Rectal smooth muscle tissue (tissue), 1 donor: ENCODE data around the gene KIF17.

ENCODE experiments used
- H3K27ac ChIP-seq: one replicate; pipeline ENCODE4 v1.7.0; 2013; ENCODE audit warnings: low read depth, low read length, inconsistent platforms
- H3K27me3 ChIP-seq: one replicate; pipeline ENCODE4 v1.7.0; 2013; ENCODE audit warnings: low read length; ENCODE audit not compliant: control insufficient read depth, insufficient read depth
- H3K36me3 ChIP-seq: one replicate; pipeline ENCODE4 v1.7.0; 2013; ENCODE audit warnings: low read length; ENCODE audit not compliant: control insufficient read depth, insufficient read depth
- H3K4me1 ChIP-seq: one replicate; pipeline ENCODE4 v1.7.0; 2013; ENCODE audit warnings: low read length; ENCODE audit not compliant: control insufficient read depth, insufficient read depth
- H3K4me3 ChIP-seq: one replicate; pipeline ENCODE4 v1.7.0; 2013; ENCODE audit warnings: low read length
- H3K9ac ChIP-seq: one replicate; pipeline ENCODE4 v1.7.0; 2013; ENCODE audit warnings: low read length

Gene KIF17

DNA sequence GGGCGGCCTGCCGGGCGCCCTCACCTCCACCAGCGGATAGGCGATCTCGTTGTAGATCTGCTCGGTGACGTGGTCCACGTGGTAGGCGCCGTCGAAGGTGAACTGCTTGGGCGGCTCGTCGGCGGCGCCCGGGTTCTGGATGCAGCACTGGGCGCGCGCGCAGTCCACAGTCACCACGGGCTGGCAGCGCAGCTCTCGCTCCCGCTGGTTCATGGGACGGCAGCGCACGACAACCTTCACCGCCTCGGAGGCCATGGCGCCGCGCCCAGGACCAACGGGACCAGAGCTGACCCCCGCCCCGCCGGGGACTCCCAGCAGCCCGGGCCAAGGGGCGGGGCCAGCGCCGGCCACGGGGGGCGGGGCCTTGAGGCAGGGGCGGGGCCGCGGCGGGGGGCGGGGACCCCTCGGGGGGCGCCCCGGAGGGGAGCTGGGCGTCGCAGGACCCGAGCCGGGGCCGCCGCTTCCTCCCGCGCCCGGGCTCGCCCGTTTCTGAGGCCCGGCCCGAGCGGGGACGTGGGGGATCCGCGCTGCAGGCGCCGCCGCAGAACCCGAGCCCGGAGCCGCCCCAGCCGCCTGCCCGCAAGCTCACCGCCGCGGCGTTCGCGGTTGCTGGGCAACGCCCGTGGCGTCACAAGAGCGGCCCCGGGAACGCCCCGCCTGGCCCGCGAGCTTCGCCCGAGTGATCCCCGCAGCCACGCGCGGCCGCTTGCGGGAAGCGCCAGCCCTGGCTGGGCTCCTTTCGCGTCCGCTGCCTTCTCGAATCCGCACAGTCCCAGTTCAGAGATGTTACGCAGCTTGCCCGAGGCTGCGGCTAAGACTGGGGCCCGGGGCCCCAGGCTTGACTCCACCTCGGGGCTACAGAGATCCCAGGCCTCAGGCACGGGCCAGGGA is at the start of gene KIF17:
KIF17 (minus strand) TSS at position 556 of the 891 bp plus-strand sequence; CDS start at position 255, 301 bp downstream.
- no peak within 1 kb of the TSS for H3K9ac ChIP-seq

DNA sequence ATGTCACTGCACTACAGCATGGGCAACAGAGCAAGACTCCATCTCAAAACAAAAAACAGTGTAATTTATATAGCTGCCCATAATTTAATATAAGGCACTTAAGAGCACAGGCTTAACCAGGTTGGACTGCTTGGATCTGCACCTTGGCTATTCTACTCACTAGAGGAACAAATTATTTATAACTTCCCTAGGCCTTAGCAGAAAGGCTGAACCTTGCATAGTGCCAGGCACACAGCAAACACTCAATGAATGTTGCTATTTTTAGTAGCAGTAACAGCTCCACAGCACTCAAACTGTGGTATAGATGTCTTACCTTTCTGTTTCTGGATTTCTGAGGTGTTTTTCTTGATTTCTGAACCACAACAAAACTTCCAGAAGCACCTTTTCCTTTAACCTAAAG is 49.5 kb upstream of the KIF17 start:
- Histone ChIP-seq H3K9ac (no peak overlapping the region), H3K4me1 (peaks cover 3% of the 10 kb centered on the region), H3K4me3 (no peak overlapping the region), H3K27ac (no peak overlapping the region), H3K27me3 (no peaks in the 10 kb centered on the region), H3K36me3 (peaks cover 43% of the 10 kb centered on the region)

More for the DNA sequence above, at the start of gene KIF17:
- Histone ChIP-seq H3K27ac (no peak within 1 kb of the TSS), H3K4me1 (no peaks in the 10 kb centered on the region), H3K36me3 (no peaks in the 10 kb centered on the region), H3K27me3 (peaks cover 7% of the 10 kb centered on the region), H3K4me3 (peak within 1 kb of the TSS; percentile 54)

DNA sequence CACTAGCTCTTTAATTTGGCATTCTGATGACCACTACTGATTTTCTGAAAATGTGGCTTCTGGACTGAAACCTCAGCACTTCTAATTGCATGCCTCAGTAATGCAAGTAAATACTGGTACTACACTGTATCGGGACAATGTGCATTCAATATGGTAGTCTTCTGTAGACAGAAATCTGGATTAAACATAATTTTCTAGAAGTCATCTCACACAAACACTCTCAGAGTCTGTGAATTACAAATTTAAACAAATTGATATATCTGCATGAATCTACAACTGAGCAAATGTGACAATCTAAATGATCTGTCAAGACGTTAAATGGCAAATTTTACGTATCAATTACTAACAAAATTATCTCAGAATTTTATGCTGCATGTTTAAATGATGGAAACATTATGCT is 45.6 kb upstream of the KIF17 start:
- Histone ChIP-seq H3K27ac (no peak overlapping the region), H3K4me3 (no peak overlapping the region), H3K4me1 (peaks cover 3% of the 10 kb centered on the region), H3K27me3 (no peaks in the 10 kb centered on the region), H3K9ac (no peak overlapping the region), H3K36me3 (peaks cover 34% of the 10 kb centered on the region)

DNA sequence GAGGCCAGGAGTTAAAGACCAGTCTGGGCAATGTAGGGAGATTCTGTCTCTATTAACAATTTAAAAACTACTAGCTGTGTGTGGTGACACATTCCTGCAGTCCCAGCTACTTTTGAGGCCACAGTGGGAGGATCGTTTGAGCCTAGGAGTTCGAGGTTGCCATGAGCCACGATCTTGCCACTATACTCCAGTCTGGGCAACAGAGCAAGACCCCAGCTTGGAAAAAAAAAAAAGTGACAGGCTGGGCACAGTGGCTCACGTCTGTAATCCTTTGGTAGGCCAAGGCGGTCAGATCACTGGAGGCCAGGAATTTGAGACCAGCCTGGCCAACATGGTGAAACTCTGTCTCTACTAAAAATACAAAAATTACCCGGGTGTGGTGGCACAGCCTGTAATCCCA is 42.5 kb upstream of the KIF17 start:
- Histone ChIP-seq H3K9ac (no peak overlapping the region), H3K36me3 (peaks cover 26% of the 10 kb centered on the region), H3K27me3 (no peaks in the 10 kb centered on the region), H3K27ac (no peak overlapping the region), H3K4me1 (no peaks in the 10 kb centered on the region), H3K4me3 (no peak overlapping the region)

DNA sequence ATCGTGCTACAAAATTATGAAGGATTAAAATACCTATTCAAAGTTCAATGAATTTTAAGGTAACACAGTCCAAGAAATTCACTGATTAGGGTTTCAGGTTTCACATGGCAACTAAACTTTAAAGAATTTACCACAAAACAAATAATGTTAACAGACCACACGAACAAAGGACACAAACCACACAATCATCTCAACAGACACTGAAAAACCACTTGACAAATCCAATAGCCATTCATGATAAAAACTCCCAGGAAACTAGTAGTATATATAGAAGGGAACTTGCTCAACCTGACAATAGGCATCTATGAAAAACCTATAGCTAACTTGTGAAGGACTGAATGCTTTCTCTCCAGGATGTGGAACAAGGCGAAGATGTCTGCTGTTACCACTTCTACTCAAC is 35.8 kb upstream of the KIF17 start:
- Histone ChIP-seq H3K9ac (no peak overlapping the region), H3K4me3 (no peak overlapping the region), H3K27me3 (no peaks in the 10 kb centered on the region), H3K4me1 (no peaks in the 10 kb centered on the region), H3K27ac (no peak overlapping the region), H3K36me3 (peaks cover 13% of the 10 kb centered on the region)

DNA sequence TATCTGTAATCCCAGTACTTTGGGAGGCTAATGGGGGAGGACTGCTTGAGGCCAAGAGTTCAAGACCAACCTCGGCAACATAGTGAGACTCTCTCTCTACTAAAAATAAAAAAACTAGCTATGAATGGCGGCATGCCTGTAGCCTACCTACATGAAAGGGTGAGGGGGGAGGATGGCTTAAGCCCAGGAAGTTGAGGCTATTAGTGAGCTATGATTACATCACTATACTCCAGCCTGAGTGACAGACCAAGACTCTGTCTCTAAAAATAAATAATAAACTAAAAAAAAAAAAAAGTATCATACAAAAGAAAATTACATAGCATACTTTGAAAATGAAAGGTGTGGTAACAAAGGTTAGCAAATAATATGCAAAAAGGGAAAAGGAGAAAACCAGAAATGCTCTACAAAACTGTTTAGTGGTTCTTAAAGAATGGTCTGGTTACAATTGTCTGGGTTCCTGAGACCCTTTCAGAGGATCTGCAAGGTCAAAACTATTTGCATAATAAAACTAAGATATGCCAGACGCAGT is 33.7 kb upstream of the KIF17 start:
- no peak overlapping the region for H3K4me3 ChIP-seq
- H3K9ac ChIP-seq = no peak overlapping the region
- no peaks in the 10 kb centered on the region for H3K27me3 ChIP-seq
- H3K27ac ChIP-seq = no peak overlapping the region
- H3K4me1 ChIP-seq = no peaks in the 10 kb centered on the region
- peaks cover 14% of the 10 kb centered on the region for H3K36me3 ChIP-seq

DNA sequence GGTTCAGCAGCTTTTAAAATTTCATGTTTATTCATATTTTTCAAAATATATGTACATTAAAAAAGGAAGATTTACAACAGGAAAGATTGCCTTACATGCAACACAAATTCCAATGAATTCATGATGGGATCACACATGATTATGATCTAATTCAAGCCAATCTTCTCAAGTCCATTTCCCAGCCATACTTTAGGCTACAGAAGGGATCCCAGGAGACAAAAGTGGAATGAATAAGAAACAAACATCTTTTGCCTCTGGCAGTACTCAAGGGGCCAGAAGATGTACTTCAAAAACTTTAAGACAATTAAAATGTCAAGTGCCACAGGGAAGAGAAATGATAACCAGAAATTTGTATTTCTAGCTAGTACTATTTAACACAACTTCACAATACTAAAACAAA is 24.9 kb upstream of the KIF17 start:
- peaks cover 25% of the 10 kb centered on the region for H3K36me3 ChIP-seq

DNA sequence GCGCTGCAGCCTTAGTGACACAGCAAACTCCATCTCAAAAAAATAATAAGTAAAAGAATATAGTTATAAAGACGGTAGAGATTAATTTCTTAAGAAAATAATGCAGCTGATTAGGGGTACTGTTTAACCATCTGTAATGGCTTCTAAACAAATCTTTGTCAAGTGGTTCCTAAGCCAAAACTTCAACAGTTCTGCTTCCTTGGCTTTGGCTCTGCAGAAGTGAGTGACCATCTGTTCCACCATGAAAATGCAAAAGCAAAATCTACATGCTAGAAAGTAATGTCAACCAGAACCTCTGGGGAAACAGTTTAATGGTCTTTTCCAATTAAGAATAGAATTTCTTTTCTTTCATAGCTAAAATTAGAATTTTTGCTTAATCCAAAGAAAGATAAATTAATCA is 23.0 kb upstream of the KIF17 start:
- Histone ChIP-seq H3K4me1 (no peaks in the 10 kb centered on the region), H3K27me3 (no peaks in the 10 kb centered on the region), H3K36me3 (peaks cover 21% of the 10 kb centered on the region), H3K27ac (no peak overlapping the region), H3K4me3 (no peak overlapping the region), H3K9ac (no peak overlapping the region)

More for the DNA sequence above, 24.9 kb upstream of the KIF17 start:
- no peaks in the 10 kb centered on the region for H3K4me1 ChIP-seq
- no peak overlapping the region for H3K27ac ChIP-seq
- H3K27me3 ChIP-seq = no peaks in the 10 kb centered on the region
- no peak overlapping the region for H3K9ac ChIP-seq
- H3K4me3 ChIP-seq = no peak overlapping the region

DNA sequence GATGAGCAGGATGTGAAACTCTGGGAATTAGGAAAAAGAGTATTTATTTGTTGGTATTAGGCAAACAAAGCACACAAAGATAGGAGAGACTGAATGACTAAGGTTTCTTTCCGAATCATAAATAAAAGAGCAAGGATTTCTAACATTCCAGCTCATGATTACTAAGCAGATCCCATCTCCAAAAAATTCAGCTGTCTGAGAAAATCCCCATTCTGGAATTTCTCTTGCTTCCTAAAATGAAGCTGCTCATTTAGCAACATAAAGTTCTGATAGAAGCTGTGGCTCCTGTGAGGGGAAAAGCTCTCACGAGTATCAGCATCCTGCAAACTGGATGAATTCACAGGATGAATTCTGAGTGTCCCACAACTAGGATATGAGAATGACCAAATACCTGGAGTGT is 21.4 kb upstream of the KIF17 start:
- H3K27ac ChIP-seq = no peak overlapping the region
- no peaks in the 10 kb centered on the region for H3K27me3 ChIP-seq
- H3K9ac ChIP-seq = no peak overlapping the region
- no peaks in the 10 kb centered on the region for H3K4me1 ChIP-seq
- no peak overlapping the region for H3K4me3 ChIP-seq
- peaks cover 8% of the 10 kb centered on the region for H3K36me3 ChIP-seq

DNA sequence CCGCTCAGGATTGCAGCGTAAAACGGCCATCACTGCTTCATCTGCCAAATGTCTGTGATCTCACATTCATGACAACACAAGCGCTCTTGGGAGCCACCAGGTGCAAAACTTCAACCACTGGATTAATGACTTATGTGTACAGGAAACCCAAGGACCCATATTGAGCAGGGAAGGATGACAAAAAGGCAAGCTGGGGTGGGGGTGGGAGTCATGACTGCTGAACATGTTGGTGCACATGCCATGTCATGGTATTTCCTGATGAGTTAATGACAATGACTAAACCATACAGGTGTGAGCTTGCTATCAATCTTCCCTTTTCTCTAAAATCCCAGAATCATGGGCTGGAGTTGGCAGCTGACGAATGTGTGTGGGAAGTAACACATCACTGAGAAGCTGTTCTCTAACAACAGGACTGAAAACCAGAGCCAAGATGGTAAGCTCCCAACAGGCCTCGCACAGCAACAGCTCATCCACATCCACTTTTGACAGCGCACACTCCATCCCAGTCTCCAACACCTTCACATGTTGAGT is 17.8 kb upstream of the KIF17 start:
- Histone ChIP-seq H3K4me1 (peaks cover 10% of the 10 kb centered on the region), H3K36me3 (peaks cover 6% of the 10 kb centered on the region), H3K27me3 (peaks cover 8% of the 10 kb centered on the region), H3K4me3 (no peak overlapping the region), H3K9ac (no peak overlapping the region), H3K27ac (no peak overlapping the region)

DNA sequence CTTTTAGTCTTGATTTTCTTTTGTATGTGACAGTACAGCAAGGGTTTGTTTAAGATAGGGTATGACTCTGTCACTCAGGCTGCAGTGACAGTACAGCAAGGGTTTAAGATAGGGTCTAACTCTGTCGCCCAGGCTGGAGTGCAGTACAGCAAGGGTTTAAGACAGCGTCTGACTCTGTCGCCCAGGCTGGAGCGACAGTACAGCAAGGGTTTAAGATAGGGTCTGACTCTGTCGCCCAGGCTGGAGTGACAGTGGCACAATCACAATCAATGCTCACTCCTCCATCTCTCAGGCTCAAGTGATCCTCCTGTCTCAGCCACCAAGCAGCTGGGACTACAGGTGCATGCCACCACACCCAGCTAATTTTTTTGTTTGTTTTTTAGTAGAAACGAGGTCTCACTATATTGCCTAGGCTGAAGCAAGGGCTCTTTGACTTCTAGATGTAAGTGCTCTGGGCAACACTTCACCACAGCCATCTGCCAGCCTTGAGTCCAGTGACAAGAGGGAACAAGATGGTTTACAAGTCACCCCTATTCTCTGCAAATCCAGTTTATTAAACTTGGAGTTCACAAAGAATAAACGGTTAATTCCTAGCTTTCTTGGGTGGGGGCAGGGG is 15.7 kb upstream of the KIF17 start:
- H3K9ac ChIP-seq = no peak overlapping the region
- peaks cover 14% of the 10 kb centered on the region for H3K27me3 ChIP-seq
- peak overlapping the region; percentile 71 for H3K4me3 ChIP-seq
- peaks cover 3% of the 10 kb centered on the region for H3K36me3 ChIP-seq
- peaks cover 10% of the 10 kb centered on the region for H3K4me1 ChIP-seq
- H3K27ac ChIP-seq = peak overlapping the region; percentile 25

DNA sequence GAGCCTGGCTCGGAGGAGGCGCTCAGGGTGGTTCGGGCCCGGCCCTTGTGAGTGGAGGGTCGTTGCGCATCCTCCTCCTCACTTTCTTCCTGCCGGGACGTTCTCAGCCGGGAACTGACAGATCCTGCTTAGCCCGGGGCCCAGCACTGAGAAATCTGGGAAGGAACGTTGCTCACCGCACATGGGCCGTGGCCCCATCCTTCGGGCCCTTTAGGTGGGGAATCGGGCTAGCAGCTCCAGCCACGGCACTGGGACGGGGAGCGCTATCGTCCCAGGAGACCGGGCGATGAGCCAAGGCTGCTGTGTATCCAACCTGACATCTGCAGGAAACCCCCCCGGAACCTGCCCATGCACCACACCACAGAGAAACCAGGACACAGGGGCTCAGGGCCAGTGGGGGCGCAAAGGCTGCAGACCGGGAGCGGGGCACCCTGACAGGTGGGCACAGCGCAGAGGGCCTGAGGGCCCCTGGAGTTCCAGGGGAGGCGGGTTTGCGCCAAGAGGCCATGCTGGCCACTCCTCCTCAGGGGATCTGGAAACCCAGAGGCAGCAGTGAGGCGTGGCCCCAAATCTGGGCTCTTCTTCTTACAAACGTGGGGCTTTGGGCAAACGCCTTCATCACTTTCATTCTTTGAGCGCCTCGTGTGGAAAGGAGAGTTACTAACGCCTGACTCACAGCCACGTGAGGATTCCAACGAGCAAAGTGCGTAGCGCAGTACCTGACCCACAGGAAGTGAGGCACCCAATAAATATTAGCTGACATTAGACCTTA is 15.0 kb upstream of the KIF17 start, which contains the start of gene SH2D5:
SH2D5 (minus strand) TSS at position 116 of the 772 bp plus-strand sequence. CDS start 4,659 bp downstream, outside the sequence.
- H3K36me3 ChIP-seq = peaks cover 3% of the 10 kb centered on the region

More for the DNA sequence above, 15.0 kb upstream of the KIF17 start, which contains the start of gene SH2D5:
- Histone ChIP-seq H3K4me3 (peak within 1 kb of the TSS; percentile 71), H3K4me1 (peaks cover 10% of the 10 kb centered on the region), H3K27me3 (peaks cover 17% of the 10 kb centered on the region), H3K27ac (peak within 1 kb of the TSS; percentile 25), H3K9ac (peak within 1 kb of the TSS; percentile 12)
